H9 (cell line): ENCODE results near the gene SHC4. TPM values are rescaled to one million over a fixed set of nuclear protein-coding genes. Genes with fewer than 3 reads are reported as not detected.

Source experiments
- DNase-seq: peaks from one replicate; pipeline ENCODE4 v3.0.0-alpha.2; 2017
- H2AFZ ChIP-seq: one replicate; pipeline ENCODE4 v1.6.1; 2013; ENCODE audit warnings: mild to moderate bottlenecking, low read length, control low read depth, moderate library complexity
- H2AK5ac ChIP-seq: 2 replicates; pipeline ENCODE4 v1.6.1; 2013; ENCODE audit warnings: low read length, control low read depth, mixed read lengths; ENCODE audit not compliant: insufficient read length
- H2BK120ac ChIP-seq: one replicate; pipeline ENCODE4 v1.6.1; 2013; ENCODE audit warnings: low read depth, mild to moderate bottlenecking, low read length, control low read depth, inconsistent platforms; ENCODE audit not compliant: poor library complexity, severe bottlenecking
- H2BK12ac ChIP-seq: 2 replicates; pipeline ENCODE4 v1.6.1; 2013; ENCODE audit warnings: low read length, control low read depth, mixed read lengths, low read depth; ENCODE audit not compliant: insufficient read length
- H2BK15ac ChIP-seq: 2 replicates; pipeline ENCODE4 v1.6.1; 2013; ENCODE audit warnings: low read depth, low read length, control low read depth
- H2BK20ac ChIP-seq: one replicate; pipeline ENCODE4 v1.6.1; 2013; ENCODE audit warnings: low read depth, mild to moderate bottlenecking, low read length, control low read depth, inconsistent platforms; ENCODE audit not compliant: poor library complexity, severe bottlenecking
- H2BK5ac ChIP-seq: 2 replicates; pipeline ENCODE4 v1.6.1; 2013; ENCODE audit warnings: low read length, control low read depth, mixed read lengths; ENCODE audit not compliant: insufficient read length
- H3K14ac ChIP-seq: 2 replicates; pipeline ENCODE4 v1.6.1; 2013; ENCODE audit warnings: low read length, control low read depth; ENCODE audit not compliant: insufficient read depth
- H3K18ac ChIP-seq: 2 replicates; pipeline ENCODE4 v1.6.1; 2013; ENCODE audit warnings: low read depth, mild to moderate bottlenecking, mixed read lengths, low read length, control low read depth; ENCODE audit not compliant: insufficient read length
- H3K23ac ChIP-seq: 2 replicates; pipeline ENCODE4 v1.6.1; 2013; ENCODE audit warnings: low read length, control low read depth, mixed read lengths, low read depth; ENCODE audit not compliant: insufficient read length
- H3K23me2 ChIP-seq: 2 replicates; pipeline ENCODE4 v1.6.1; 2013; ENCODE audit warnings: low read depth, mild to moderate bottlenecking, mixed read lengths, low read length, control low read depth; ENCODE audit not compliant: insufficient read length, poor library complexity, severe bottlenecking
- H3K27ac ChIP-seq: 2 replicates; pipeline ENCODE4 v1.5.1; 2013; ENCODE audit warnings: low read length, control low read depth, mixed read lengths, low read depth; ENCODE audit not compliant: insufficient read length
- H3K27me3 ChIP-seq: 2 replicates; pipeline ENCODE4 v1.6.1; 2013; ENCODE audit warnings: low read length, control low read depth, inconsistent platforms; ENCODE audit not compliant: insufficient read depth
- H3K4ac ChIP-seq: 2 replicates; pipeline ENCODE4 v1.6.1; 2013; ENCODE audit warnings: low read depth, mild to moderate bottlenecking, control low read depth, inconsistent platforms, low read length, moderate library complexity
- H3K4me1 ChIP-seq: 2 replicates; pipeline ENCODE4 v1.6.1; 2013; ENCODE audit warnings: low read length, control low read depth, inconsistent platforms; ENCODE audit not compliant: insufficient read depth
- H3K4me2 ChIP-seq: 2 replicates; pipeline ENCODE4 v1.6.1; 2013; ENCODE audit warnings: low read length, control low read depth, mixed read lengths; ENCODE audit not compliant: insufficient read length, insufficient read depth
- H3K56ac ChIP-seq: 2 replicates; pipeline ENCODE4 v1.6.1; 2013; ENCODE audit warnings: low read depth, mild to moderate bottlenecking, mixed read lengths, low read length, control low read depth; ENCODE audit not compliant: insufficient read length
- H3K79me1 ChIP-seq: 2 replicates; pipeline ENCODE4 v1.6.1; 2013; ENCODE audit warnings: low read depth, mild to moderate bottlenecking, moderate library complexity, low read length, control low read depth, inconsistent platforms; ENCODE audit not compliant: insufficient read depth, poor library complexity, severe bottlenecking
- H3K79me2 ChIP-seq: 2 replicates; pipeline ENCODE4 v1.6.1; 2013; ENCODE audit warnings: low read length, control low read depth, inconsistent platforms; ENCODE audit not compliant: insufficient read depth
- H3K9ac ChIP-seq: 2 replicates; pipeline ENCODE4 v1.6.1; 2013; ENCODE audit warnings: low read length, control low read depth, mixed read lengths; ENCODE audit not compliant: insufficient read length; ENCODE audit errors: extremely low read depth
- H3K9me3 ChIP-seq: one replicate; pipeline ENCODE4 v1.6.1; 2013; ENCODE audit warnings: low read depth, low read length, inconsistent platforms; ENCODE audit not compliant: control insufficient read depth
- H3T11ph ChIP-seq: one replicate; pipeline ENCODE4 v1.6.1; 2013; ENCODE audit warnings: mild to moderate bottlenecking, low read length, control low read depth, inconsistent platforms
- H4K20me1 ChIP-seq: one replicate; pipeline ENCODE4 v1.6.1; 2013; ENCODE audit not compliant: control insufficient read depth, insufficient read length, insufficient read depth
- H4K5ac ChIP-seq: 2 replicates; pipeline ENCODE4 v1.6.1; 2013; ENCODE audit warnings: low read depth, mild to moderate bottlenecking, mixed read lengths, low read length, control low read depth; ENCODE audit not compliant: insufficient read length
- H4K8ac ChIP-seq: replicated peaks from 2 replicates; pipeline ENCODE4 v1.6.1; 2013; ENCODE audit warnings: low read length, control low read depth, mixed read lengths, low read depth; ENCODE audit not compliant: insufficient read length
- H4K91ac ChIP-seq: 2 replicates; pipeline ENCODE4 v1.6.1; 2013; ENCODE audit warnings: low read depth, mild to moderate bottlenecking, moderate library complexity, mixed read lengths, low read length, control low read depth; ENCODE audit not compliant: insufficient read length
- H3K27ac Mint-ChIP-seq, 3 experiments: 2 replicates in 2 of 3; 3 replicates in 1 of 3; pipeline ENCODE4 v1.8.0; 2020 to 2021; ENCODE audit warnings: mixed read lengths in 3 of 3, mild to moderate bottlenecking in 1 of 3, moderate library complexity in 1 of 3
- H3K27me3 Mint-ChIP-seq: 2 replicates; pipeline ENCODE4 v1.8.0; 2021; ENCODE audit warnings: low read depth, mild to moderate bottlenecking, moderate library complexity, mixed read lengths
- H3K36me3 Mint-ChIP-seq, 3 experiments: 2 replicates in 2 of 3; 3 replicates in 1 of 3; pipeline ENCODE4 v1.8.0; 2020 to 2021; ENCODE audit warnings: low read depth in 3 of 3, mixed read lengths in 3 of 3; ENCODE audit not compliant: insufficient read depth in 1 of 3
- H3K4me1 Mint-ChIP-seq, 2 experiments: 2 replicates each; pipeline ENCODE4 v1.8.0; 2020; ENCODE audit warnings: mixed read lengths in 2 of 2
- H3K4me3 Mint-ChIP-seq, 2 experiments: 2 replicates in 1 of 2; 3 replicates in 1 of 2; pipeline ENCODE4 v1.8.0; 2020 to 2021; ENCODE audit warnings: mild to moderate bottlenecking in 2 of 2, mixed read lengths in 2 of 2, moderate library complexity in 1 of 2
- H3K9me3 Mint-ChIP-seq, 2 experiments: 2 replicates in 1 of 2; 3 replicates in 1 of 2; pipeline ENCODE4 v1.8.0; 2020; ENCODE audit warnings: mild to moderate bottlenecking in 2 of 2, mixed read lengths in 2 of 2, moderate library complexity in 1 of 2
- WGBS: extraction: QIAGEN DNeasy Blood & Tissue Kit; methylation state at CpG from one replicate; pipeline ENCODE4 v1.1.7; 2013; ENCODE audit warnings: missing lambda C conversion rate, low lambda C conversion rate, mixed read lengths; ENCODE audit not compliant: insufficient read length; ENCODE audit errors: extremely low coverage; 5-methylcytosine and 5-hydroxymethylcytosine counted together
- total RNA-seq: library from RNA; stranded (reverse); gene quantifications from 2 replicates; pipeline ENCODE4 v1.2.1, GENCODE V29; 2021
- TF ChIP-seq, protein P1 (sequence below): fragments of 200-600 bp; sonication (generic); conservative IDR thresholded peaks from 3 replicates; pipeline ENCODE4 v1.8.0; 2021; ENCODE audit warnings: antibody characterized with exemption, mild to moderate bottlenecking

SHC4 gene
- total RNA-seq, 1 experiment from 2014 or later, result 0.26 TPM

DNA sequence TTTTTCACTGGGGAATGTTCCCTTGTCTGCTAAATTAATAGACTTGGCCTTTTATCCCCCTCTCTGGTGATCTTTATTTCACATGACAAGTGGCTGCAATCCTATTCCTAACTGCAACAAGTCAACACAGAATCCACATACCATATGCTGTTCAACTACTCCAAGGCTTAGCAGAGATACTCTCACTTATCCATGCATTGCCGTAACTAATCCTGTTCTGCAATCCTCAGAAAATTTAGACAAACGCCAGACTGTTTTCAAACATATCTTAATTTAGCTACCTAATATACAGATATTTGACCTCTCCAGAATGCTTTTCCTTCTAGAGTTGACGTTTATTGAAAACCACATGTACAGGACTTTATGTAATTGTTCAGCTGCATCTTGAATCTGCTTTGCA lies 47.9 kb downstream of the SHC4 start:
- Histone ChIP-seq H2BK12ac (no peak overlapping the region), H3K4ac (no peak overlapping the region), H4K91ac (no peak overlapping the region), H3K9ac (no peak overlapping the region), H4K5ac (no peak overlapping the region), H3T11ph (no peak overlapping the region), H4K8ac (no peak overlapping the region), H2BK15ac (no peak overlapping the region), H2BK120ac (no peak overlapping the region), H3K23ac (no peak overlapping the region), H3K27ac (no peak overlapping the region), H3K18ac (no peak overlapping the region), H3K79me1 (no peaks in the 10 kb centered on the region), H3K79me2 (no peaks in the 10 kb centered on the region), H3K4me1 (no peaks in the 10 kb centered on the region), H2BK5ac (no peak overlapping the region), H2BK20ac (no peak overlapping the region), H3K14ac (no peak overlapping the region), H3K4me2 (no peak overlapping the region), H3K56ac (no peak overlapping the region), H2AK5ac (no peak overlapping the region), H4K20me1 (no peaks in the 10 kb centered on the region), H2AFZ (no peak overlapping the region), H3K9me3 (no peaks in the 10 kb centered on the region), H3K27me3 (no peaks in the 10 kb centered on the region), H3K23me2 (no peaks in the 10 kb centered on the region)
- TF ChIP-seq, protein P1, sequence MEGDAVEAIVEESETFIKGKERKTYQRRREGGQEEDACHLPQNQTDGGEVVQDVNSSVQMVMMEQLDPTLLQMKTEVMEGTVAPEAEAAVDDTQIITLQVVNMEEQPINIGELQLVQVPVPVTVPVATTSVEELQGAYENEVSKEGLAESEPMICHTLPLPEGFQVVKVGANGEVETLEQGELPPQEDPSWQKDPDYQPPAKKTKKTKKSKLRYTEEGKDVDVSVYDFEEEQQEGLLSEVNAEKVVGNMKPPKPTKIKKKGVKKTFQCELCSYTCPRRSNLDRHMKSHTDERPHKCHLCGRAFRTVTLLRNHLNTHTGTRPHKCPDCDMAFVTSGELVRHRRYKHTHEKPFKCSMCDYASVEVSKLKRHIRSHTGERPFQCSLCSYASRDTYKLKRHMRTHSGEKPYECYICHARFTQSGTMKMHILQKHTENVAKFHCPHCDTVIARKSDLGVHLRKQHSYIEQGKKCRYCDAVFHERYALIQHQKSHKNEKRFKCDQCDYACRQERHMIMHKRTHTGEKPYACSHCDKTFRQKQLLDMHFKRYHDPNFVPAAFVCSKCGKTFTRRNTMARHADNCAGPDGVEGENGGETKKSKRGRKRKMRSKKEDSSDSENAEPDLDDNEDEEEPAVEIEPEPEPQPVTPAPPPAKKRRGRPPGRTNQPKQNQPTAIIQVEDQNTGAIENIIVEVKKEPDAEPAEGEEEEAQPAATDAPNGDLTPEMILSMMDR, result no peak
- no peaks in the 10 kb centered on the region for H3K9me3 Mint-ChIP-seq
- no peak overlapping the region for H3K4me3 Mint-ChIP-seq
- no peaks in the 10 kb centered on the region for H3K27me3 Mint-ChIP-seq
- WGBS, result no CpG with 5 or more reads among the region's 3 CpGs
- H3K36me3 Mint-ChIP-seq, result no peaks in the 10 kb centered on the region
- DNase-seq, result no peak
- H3K27ac Mint-ChIP-seq, result no peak overlapping the region
- peaks cover 0 to 7% of the 10 kb centered on the region in 2 experiments; a peak in 1 of 4 replicates for H3K4me1 Mint-ChIP-seq
